Activated naive CD4-positive, alpha-beta T cell treated with anti-CD3 and anti-CD28 coated beads, Interleukin-2, amount 10 ng/mL, durations not matched to agents 7 days and 5 days (primary cell): ENCODE data around the gene ZSCAN22.
A peak's percentile ranks its signal among the peaks of the same experiment; 100 is the strongest.
"Not testable (repeated sequence)": the region's sequence is repeated elsewhere in the genome, so short reads cannot be mapped to it uniquely, and the experiment has no call there.

ENCODE experiments used
- CTCF ChIA-PET: fragments of 350-600 bp; sonication (Branson Sonifier 250); formaldehyde crosslinking; loops from one replicate; lab custom pipeline; 2021; ENCODE audit warnings: antibody characterized with exemption; lab: Charles Lee
- DNase-seq: peaks from one replicate; pipeline ENCODE4 v3.0.0-alpha.2; 2020
- H3K27ac Mint-ChIP-seq: one replicate; pipeline ENCODE4 v1.8.0; 2021; ENCODE audit warnings: mild to moderate bottlenecking, moderate library complexity, mixed read lengths
- H3K27me3 Mint-ChIP-seq: one replicate; pipeline ENCODE4 v1.8.0; 2021; ENCODE audit warnings: mild to moderate bottlenecking, mixed read lengths
- H3K36me3 Mint-ChIP-seq: one replicate; pipeline ENCODE4 v1.8.0; 2021; ENCODE audit warnings: mixed read lengths
- H3K4me1 Mint-ChIP-seq: one replicate; pipeline ENCODE4 v1.8.0; 2021; ENCODE audit warnings: mixed read lengths
- H3K4me3 Mint-ChIP-seq: one replicate; pipeline ENCODE4 v1.8.0; 2021; ENCODE audit warnings: mild to moderate bottlenecking, moderate library complexity, mixed read lengths
- H3K9me3 Mint-ChIP-seq: one replicate; pipeline ENCODE4 v1.8.0; 2021; ENCODE audit warnings: mixed read lengths

Gene ZSCAN22

DNA sequence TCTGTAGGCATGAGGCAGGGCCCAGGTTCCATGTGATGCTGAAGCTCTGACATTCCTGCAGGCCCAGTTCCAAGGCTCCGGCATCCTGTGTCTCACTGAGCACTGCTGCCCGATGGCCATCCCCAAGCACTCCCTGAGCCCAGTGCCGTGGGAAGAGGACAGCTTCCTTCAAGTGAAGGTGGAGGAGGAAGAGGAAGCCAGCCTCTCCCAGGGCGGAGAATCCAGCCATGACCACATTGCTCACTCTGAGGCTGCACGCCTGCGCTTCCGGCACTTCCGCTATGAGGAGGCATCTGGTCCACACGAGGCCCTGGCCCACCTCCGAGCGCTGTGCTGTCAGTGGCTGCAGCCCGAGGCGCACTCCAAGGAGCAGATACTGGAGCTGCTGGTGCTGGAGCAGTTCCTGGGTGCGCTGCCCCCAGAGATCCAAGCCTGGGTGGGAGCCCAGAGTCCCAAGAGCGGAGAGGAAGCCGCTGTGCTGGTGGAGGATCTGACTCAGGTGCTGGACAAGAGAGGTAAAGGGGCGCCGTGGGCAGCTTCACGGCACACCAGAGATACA is 8.0 kb downstream of the ZSCAN22 start:
- no peaks in the 10 kb centered on the region for H3K27me3 Mint-ChIP-seq
- H3K27ac Mint-ChIP-seq, result no peak overlapping the region
- CTCF ChIA-PET, result no interaction called here
- no peaks in the 10 kb centered on the region for H3K4me1 Mint-ChIP-seq
- no peak for DNase-seq
- H3K9me3 Mint-ChIP-seq, result peaks cover 17% of the 10 kb centered on the region
- peaks cover 41% of the 10 kb centered on the region for H3K36me3 Mint-ChIP-seq
- H3K4me3 Mint-ChIP-seq, result no peak overlapping the region

DNA sequence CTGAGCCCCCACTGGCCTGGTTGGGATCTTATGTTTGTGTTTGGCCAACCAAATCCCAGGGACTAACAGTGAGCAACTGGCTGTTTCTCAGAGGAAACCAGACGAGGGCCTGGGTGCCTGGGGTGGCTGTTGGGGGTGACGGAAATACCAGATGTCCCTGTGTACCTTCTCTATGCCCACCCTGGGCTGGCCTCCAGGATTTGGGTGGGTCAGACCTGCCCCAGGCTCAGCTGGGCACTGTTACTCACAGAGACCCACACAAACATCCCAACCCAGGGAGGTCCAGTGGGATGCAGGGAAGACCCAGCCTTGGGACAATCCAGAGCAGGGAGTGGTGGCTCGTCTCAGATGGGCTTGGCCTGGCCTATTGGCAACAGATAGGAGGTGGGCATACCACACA is 8.8 kb downstream of the ZSCAN22 start:
- Mint-ChIP-seq H3K36me3 (peaks cover 46% of the 10 kb centered on the region), H3K27me3 (no peaks in the 10 kb centered on the region), H3K27ac (no peak overlapping the region), H3K4me3 (no peak overlapping the region), H3K9me3 (peaks cover 20% of the 10 kb centered on the region), H3K4me1 (no peaks in the 10 kb centered on the region)
- DNase-seq, result no peak
- CTCF ChIA-PET, result interaction anchor here (0.7 kb wide), 1 partner anchor 101 kb away, joined by 3 read pairs; no protein-coding TSS in a partner anchor

DNA sequence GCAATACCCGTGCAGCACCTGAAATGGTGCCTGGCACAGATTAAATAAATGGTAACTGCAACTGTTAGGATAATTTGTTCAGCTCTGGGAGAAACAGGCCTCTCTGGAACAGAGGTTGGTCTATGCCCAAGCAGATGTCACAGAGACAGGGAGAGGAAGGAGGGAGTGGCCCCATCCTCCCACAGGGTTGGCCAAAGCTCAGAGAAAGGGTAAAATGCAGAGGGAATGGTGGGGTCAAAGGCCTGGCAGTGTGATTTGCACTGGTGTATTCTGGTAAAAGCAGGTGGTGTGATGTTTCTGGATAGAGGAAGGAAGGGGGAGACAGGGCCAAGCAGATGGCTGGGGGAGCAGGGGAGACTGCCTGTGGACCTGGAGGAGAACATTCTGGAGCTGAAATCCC is 9.4 kb downstream of the ZSCAN22 start:
- Mint-ChIP-seq H3K27ac (no peak overlapping the region), H3K27me3 (no peaks in the 10 kb centered on the region), H3K9me3 (peaks cover 21% of the 10 kb centered on the region), H3K4me1 (no peaks in the 10 kb centered on the region), H3K36me3 (peaks cover 52% of the 10 kb centered on the region), H3K4me3 (no peak overlapping the region)
- CTCF ChIA-PET, result no interaction called here
- DNase-seq, result no peak

DNA sequence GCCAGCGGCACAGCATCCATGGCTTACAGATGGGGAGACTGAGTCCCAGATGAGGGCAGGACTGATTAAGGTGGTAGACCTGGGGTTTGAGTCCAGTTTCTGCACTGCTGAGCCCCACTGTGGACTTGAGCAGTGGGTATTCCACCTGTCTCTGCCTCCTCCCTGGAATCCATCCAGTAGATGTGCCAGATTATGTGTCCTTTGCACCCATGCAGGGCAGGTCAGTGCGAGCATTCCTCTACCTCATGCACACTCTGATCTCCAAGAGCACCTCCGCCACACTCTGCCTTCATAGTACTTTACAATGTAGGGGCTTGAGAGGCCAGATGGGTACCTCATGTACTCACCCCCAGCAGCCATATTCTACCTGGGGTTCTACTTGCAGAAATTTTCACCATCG is 10.0 kb downstream of the ZSCAN22 start:
- peaks cover 57% of the 10 kb centered on the region for H3K36me3 Mint-ChIP-seq
- H3K27ac Mint-ChIP-seq, result no peak overlapping the region
- no peaks in the 10 kb centered on the region for H3K4me1 Mint-ChIP-seq
- no peak for DNase-seq
- H3K27me3 Mint-ChIP-seq, result no peaks in the 10 kb centered on the region
- peaks cover 23% of the 10 kb centered on the region for H3K9me3 Mint-ChIP-seq
- H3K4me3 Mint-ChIP-seq, result no peak overlapping the region
- CTCF ChIA-PET, result no interaction called here

DNA sequence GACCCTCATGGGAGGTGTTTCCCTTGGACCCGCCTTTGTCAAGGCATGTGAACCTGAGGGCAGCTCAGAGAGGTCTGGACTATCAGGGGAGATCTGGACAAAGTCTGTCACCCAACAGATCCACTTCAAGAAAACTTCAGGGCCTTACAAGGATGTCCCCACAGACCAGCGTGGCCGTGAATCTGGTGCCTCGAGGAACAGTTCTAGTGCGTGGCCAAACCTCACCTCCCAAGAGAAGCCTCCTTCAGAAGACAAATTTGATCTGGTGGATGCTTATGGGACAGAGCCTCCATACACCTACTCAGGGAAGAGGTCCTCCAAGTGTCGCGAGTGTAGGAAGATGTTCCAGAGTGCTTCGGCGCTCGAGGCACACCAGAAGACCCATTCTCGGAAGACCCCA is 11.5 kb downstream of the ZSCAN22 start:
- H3K27me3 Mint-ChIP-seq, result no peaks in the 10 kb centered on the region
- H3K36me3 Mint-ChIP-seq, result peaks cover 61% of the 10 kb centered on the region
- H3K9me3 Mint-ChIP-seq, result peaks cover 23% of the 10 kb centered on the region
- no peak overlapping the region for H3K27ac Mint-ChIP-seq
- CTCF ChIA-PET, result no interaction called here
- no peak overlapping the region for H3K4me3 Mint-ChIP-seq
- no peak for DNase-seq
- H3K4me1 Mint-ChIP-seq, result no peaks in the 10 kb centered on the region

DNA sequence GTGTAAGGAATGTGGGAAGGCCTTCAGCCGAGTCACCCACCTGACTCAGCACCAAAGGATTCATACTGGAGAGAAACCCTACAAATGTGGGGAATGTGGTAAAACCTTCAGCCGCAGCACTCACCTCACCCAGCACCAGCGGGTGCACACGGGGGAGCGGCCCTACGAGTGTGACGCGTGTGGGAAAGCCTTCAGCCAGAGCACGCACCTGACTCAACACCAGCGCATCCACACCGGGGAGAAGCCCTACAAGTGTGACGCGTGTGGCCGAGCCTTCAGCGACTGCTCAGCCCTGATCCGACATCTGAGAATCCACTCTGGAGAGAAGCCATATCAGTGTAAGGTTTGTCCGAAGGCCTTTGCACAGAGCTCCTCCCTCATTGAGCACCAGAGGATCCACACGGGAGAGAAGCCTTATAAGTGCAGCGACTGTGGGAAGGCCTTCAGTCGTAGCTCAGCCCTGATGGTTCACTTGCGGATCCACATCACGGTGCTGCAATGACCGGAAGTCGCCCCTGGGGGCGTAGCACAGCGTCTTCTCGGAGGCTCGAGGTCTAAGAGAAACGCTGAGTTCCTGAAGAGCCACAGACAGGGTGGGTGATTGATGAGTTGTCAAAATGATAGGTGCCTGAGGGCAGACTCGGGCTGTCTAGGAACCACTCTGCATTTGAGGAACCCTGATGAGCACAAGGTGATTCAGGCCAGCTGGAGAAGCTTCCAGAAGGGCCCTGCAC is 12.2 kb downstream of the ZSCAN22 start:
- no peaks in the 10 kb centered on the region for H3K4me1 Mint-ChIP-seq
- CTCF ChIA-PET, result no interaction called here

DNA sequence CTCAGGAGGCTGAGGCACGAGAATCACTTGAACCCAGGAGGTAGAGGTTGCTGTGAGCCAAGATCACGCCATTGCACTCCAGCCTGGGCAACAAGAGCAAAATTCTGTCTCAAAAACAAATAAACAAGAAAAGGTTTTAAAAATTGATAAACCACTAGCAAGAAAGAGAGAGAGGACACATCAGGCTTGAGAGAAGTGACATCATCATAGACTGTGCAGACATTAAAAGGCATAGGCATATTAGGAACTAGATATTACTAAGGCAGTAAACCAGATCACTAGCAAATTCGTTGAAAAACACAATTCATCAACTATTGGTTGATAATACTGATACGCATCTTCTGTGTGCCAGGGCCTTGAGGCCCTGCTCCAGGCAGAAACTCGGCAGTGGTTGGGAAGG is 18.8 kb downstream of the ZSCAN22 start:
- no peak for DNase-seq
- Mint-ChIP-seq H3K27ac (no peak overlapping the region), H3K27me3 (peaks cover 36% of the 10 kb centered on the region), H3K4me3 (peak overlapping the region; percentile 86), H3K9me3 (peaks cover 6% of the 10 kb centered on the region), H3K36me3 (peaks cover 21% of the 10 kb centered on the region), H3K4me1 (peaks cover 29% of the 10 kb centered on the region)
- CTCF ChIA-PET, result no interaction called here

More for the DNA sequence above, 12.2 kb downstream of the ZSCAN22 start:
- Mint-ChIP-seq H3K36me3 (peaks cover 61% of the 10 kb centered on the region), H3K27ac (no peak overlapping the region), H3K27me3 (no peaks in the 10 kb centered on the region), H3K4me3 (no peak overlapping the region), H3K9me3 (peaks cover 25% of the 10 kb centered on the region)
- no peak for DNase-seq

DNA sequence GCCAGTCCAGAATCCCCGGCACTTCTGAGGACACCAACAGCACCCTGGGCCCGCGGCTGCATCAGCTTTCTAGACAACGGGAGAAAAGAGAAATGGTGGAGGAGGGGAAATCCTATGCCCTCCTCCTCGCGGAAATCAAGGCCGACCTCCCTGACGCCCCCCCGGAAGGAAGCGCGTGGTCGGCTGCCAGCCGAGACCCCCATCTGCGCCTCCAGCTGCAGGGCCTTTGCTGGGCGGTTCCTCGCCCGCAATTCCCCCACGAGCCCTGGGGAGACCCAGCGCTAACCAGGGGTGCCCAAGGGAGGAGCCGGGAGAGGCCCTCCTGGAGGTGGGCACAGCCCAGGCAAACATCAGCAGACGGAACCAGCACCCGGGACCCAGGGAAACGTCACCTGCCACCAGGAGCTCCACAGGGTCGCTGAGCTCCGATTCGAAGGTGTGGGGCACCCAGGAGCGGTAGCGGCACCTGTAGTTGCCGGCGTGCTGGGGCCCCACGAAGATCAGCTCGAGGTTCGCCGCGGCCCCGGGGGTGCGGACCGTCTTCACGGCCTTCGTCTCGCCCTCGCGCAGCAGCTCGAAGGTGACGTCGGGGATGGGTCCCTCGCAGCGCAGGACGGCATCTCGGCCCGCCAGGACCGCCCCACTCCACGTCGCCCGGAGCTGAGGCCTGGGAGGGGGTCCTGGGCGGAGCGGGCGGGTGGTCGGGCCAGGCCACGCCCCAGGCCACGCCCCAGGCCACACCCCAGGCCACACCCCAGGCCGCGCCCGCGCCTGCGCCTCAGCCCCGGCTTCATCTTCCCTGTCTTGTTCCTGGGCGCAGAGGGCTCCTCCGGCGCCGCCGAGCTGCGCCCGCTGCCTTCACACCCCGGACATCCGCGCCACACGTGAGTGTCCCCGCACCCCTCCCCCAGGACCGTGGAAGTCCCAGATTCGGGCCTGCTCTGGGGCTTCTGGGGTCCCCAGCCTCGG is 20.5 kb downstream of the ZSCAN22 start:
- peaks cover 39% of the 10 kb centered on the region for H3K27me3 Mint-ChIP-seq
- H3K9me3 Mint-ChIP-seq, result peaks cover 2% of the 10 kb centered on the region
- peak overlapping the region; percentile 72 for H3K27ac Mint-ChIP-seq
- H3K4me1 Mint-ChIP-seq, result peaks cover 31% of the 10 kb centered on the region
- CTCF ChIA-PET, result interaction anchor here (0.7 to 1.2 kb wide), 3 partner anchors 33 to 234 kb away, joined by 3 read pairs; no protein-coding TSS in a partner anchor
- DNase-seq, result peak; percentile 73
- peak overlapping the region; percentile 86 for H3K4me3 Mint-ChIP-seq
- peaks cover 11% of the 10 kb centered on the region for H3K36me3 Mint-ChIP-seq

DNA sequence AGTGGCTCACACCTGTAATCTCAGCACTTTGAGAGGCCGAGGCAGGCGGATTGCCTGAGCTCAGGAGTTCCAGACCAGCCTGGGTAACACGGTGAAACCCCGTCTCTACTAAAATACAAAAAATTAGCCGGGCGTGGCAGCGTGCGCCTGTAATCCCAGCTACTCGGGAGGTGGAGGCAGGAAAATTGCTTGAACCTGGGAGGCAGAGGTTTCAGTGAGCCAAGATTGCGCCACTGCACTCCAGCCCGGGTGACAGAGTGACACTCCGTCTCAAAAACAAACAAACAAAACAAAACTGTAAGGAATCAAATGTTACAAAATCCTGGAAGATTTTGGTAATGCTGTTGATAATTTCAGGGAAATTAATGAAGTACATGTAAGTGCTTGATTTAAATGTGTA is 21.3 kb downstream of the ZSCAN22 start:
- Mint-ChIP-seq H3K27me3 (peaks cover 39% of the 10 kb centered on the region), H3K4me1 (peaks cover 31% of the 10 kb centered on the region), H3K4me3 (peak overlapping the region; percentile 86), H3K27ac (peak overlapping the region; percentile 72)
- H3K36me3 Mint-ChIP-seq, DNase-seq, H3K9me3 Mint-ChIP-seq: not testable (repeated sequence)
- CTCF ChIA-PET, result interaction anchor here (1.2 kb wide), 1 partner anchor 171 kb away, joined by 3 read pairs; no protein-coding TSS in a partner anchor

DNA sequence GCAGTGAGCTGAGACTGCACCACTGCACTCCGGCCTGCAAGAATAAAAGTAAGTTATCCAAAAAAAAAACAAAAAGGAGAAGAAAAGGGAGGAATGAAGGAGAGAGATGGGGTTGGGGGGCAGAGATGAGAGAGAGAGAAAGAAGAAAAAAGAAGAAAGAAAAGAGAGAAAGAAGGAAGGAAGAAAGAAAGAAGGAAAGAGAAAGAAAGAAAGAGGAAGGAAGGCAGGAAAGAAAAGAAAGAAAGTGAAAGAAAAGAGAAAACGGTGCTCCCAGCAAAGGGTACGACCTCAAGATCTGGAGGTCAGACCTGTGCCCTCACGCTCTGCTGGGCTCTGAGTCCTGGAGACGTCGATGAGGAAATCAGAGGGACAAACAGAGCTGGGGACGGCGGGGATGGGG is 22.8 kb downstream of the ZSCAN22 start:
- H3K36me3 Mint-ChIP-seq, result peaks cover 8% of the 10 kb centered on the region
- peaks cover 42% of the 10 kb centered on the region for H3K27me3 Mint-ChIP-seq
- peaks cover 33% of the 10 kb centered on the region for H3K4me1 Mint-ChIP-seq
- H3K9me3 Mint-ChIP-seq, result no peaks in the 10 kb centered on the region
- CTCF ChIA-PET, result no interaction called here
- no peak overlapping the region for H3K4me3 Mint-ChIP-seq
- no peak for DNase-seq
- no peak overlapping the region for H3K27ac Mint-ChIP-seq

DNA sequence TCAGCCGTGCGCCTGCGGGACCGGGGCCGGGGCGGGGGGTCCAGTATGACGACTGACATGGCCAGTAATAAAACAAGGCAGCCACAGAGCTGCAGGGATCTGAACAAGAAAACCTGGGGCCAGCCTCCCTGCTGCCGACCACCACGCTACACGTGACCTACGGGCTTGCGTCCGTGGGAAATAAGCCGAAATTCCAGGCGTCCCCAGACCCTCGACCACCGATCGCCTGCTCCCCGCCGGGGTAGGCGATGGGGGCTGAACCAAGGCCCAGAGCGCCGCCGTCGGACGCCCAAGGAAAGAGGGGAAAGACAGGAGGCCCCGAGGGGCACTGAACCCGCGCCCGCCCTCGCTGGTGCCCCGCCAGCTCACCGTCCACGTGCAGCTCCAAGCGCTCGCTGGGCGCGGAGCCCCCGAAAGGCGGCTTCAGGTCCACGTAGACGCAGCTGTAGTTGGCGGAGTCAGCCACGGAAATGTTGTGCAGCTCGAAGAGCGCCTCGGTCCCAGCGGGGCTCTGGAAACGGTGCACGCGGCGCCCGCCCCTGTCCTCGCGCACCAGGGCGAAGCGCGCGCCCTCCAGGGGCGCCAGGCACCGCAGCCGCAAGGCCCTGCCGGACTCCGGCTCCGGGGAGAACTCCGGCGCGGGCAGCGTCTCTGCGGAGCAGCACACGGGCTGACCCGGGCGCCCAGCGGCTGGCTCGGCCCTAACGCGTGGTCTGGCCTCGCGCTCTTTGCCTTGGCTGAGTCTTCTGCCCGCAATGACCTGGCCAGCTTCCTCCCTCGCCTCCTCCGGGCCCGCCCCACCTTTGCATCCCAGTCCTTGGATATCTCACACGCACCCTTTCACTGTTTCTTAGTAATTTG is 23.4 kb downstream of the ZSCAN22 start:
- Mint-ChIP-seq H3K27ac (no peak overlapping the region), H3K27me3 (peaks cover 43% of the 10 kb centered on the region), H3K36me3 (peaks cover 9% of the 10 kb centered on the region), H3K4me1 (peaks cover 37% of the 10 kb centered on the region), H3K9me3 (peaks cover under 1% of the 10 kb centered on the region), H3K4me3 (no peak overlapping the region)
- CTCF ChIA-PET, result interaction anchor here (0.6 kb wide), 1 partner anchor 12 kb away, joined by 3 read pairs; the partner anchor contains the start of gene ZNF497
- DNase-seq, result no peak

DNA sequence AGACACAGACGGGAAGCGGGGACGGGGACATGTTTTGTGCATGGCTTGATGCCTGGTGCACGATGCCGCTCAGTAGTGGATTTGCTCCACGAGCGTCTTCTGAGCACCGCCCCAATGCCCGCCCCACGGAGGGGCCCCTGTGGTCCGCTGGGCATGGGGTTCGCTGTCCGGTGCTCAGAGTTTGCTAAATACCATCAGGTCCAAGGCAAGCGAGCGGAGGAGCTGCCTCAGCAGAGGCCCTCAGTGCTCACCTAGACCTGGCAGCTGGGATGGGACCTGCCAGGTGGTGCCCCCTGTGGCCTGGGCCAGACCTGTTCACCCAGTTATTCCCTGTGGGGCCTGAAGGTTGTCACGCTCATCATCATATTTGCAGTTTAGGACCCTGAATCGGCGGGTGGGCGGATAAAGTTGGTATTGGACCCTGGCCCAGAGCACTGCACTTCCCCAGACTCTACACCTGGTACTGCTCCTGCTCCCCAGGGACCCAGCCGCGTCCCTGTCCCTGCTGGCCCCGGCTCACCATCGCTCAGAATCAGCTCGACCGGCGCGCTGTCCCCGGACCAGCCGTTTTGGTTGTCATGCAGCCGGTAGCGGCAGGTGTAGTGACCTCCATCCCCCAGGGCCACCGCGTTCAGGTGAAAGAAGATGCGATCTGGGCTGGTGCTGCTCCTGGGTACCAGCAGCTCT is 24.2 kb downstream of the ZSCAN22 start:
- CTCF ChIA-PET, result interaction anchor here (0.6 kb wide), 1 partner anchor 11 kb away, joined by 3 read pairs; the partner anchor contains the start of gene ZNF497
- H3K4me3 Mint-ChIP-seq, result no peak overlapping the region
- no peak overlapping the region for H3K27ac Mint-ChIP-seq
- H3K4me1 Mint-ChIP-seq, result peaks cover 37% of the 10 kb centered on the region
- DNase-seq, result no peak
- peaks cover 47% of the 10 kb centered on the region for H3K27me3 Mint-ChIP-seq
- H3K36me3 Mint-ChIP-seq, result peaks cover 10% of the 10 kb centered on the region
- H3K9me3 Mint-ChIP-seq, result peaks cover 4% of the 10 kb centered on the region

DNA sequence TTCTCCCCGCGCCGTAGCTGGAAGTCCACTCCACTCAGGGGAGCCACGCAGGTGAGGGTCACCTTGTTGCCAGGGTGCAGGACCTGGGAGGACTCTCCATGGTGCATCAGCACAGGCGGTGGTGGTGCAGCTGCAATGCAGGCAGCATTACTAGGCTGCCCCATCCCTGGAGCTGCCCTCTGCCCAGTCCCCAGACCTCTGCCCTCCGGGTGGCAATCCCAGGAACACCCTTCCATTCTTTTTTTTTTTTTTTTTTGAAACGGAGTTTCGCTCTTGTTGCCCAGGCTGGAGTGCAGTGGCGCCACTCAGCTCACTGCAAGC is 24.7 kb downstream of the ZSCAN22 start:
- no peak overlapping the region for H3K4me3 Mint-ChIP-seq
- CTCF ChIA-PET, result no interaction called here
- H3K27ac Mint-ChIP-seq, result no peak overlapping the region
- DNase-seq, result no peak
- peaks cover 4% of the 10 kb centered on the region for H3K9me3 Mint-ChIP-seq
- peaks cover 47% of the 10 kb centered on the region for H3K27me3 Mint-ChIP-seq
- H3K36me3 Mint-ChIP-seq, result peaks cover 11% of the 10 kb centered on the region
- H3K4me1 Mint-ChIP-seq, result peaks cover 41% of the 10 kb centered on the region
